Measurements from ENCODE around the gene GSTA4. TPM values are rescaled to one million over a fixed set of nuclear protein-coding genes. Genes with fewer than 3 reads are reported as not detected.

The GSTA4 gene
- polyA plus RNA-seq, 1 donor (not counting 4 experiments of a cell fraction or from before 2014, with no cell fraction given): 40.2 TPM

DNA sequence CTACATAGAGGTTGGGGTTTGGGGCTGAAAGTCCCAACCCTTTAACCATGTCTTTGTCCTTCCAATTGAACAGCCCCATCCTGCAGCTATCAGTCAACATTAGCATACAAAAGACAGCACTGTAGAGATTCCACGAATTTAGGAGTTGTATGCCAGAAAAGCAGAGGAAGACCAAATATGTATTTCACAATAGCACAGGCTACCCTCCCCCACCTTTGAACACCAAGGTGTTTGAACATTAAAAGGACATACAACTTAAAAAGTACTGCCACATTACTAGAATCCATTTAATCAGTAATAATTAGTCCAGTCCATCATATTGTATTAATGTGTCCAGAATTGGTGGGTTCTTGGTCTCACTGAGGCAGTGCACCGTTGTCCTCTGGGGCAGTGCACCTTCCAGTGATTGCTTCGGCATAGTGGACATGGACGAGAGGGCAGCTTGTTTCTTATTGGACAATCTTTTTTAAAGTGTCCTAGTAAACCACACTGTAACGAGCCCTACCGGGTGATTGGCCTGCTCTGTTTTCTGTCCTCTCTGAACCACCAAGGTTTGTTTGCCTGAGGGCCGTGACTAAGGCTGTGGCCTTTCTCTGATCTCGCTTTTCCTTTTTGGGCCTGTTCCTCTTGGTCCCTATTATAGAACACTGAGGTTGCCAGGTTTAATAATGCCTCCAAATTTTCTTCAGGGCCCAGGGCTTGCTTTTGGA is 36.4 kb downstream of the GSTA4 start:
- H3K9me1 ChIP-seq (ENCODE audit: control insufficient read depth, extremely low read depth, insufficient read depth, low read length): no peaks in the 10 kb centered on the region
- H3K9ac ChIP-seq (ENCODE audit: control insufficient read depth, extremely low read depth, insufficient read depth, low read length): no peak overlapping the region
- no peak overlapping the region for H3K27ac ChIP-seq (ENCODE audit: control insufficient read depth, insufficient read depth, low read length)
- dilution Hi-C loops (cut with MboI; ENCODE audit: extremely low pct_ligation_motif_present, low sequenced_read_pairs): no loop called here
- H3K27me3 ChIP-seq (ENCODE audit: control insufficient read depth, extremely low read depth, insufficient read depth, low read length): no peaks in the 10 kb centered on the region
- H3K79me2 ChIP-seq (ENCODE audit: control insufficient read depth, insufficient read depth, low read length): no peaks in the 10 kb centered on the region
- H3K36me3 ChIP-seq (ENCODE audit: control insufficient read depth in 2 of 2, extremely low read depth in 1 of 2, insufficient read depth in 2 of 2, low read length in 2 of 2): no peaks in the 10 kb centered on the region
- no peaks in the 10 kb centered on the region for H3K9me3 ChIP-seq (ENCODE audit: control insufficient read depth, low read depth, low read length)
- H4K20me1 ChIP-seq (ENCODE audit: control insufficient read depth, extremely low read depth, insufficient read depth, low read length): no peaks in the 10 kb centered on the region
- FAIRE-seq (no peak), DNase-seq (ENCODE audit: low read depth, low spot score) (no peak)
- no peak overlapping the region for H3K4me3 ChIP-seq (ENCODE audit: control insufficient read depth in 2 of 3, extremely low read depth in 1 of 3, insufficient read depth in 2 of 3, low read depth in 1 of 3, low read length in 3 of 3)
- H3K4me1 ChIP-seq (ENCODE audit: control insufficient read depth, extremely low read depth, insufficient read depth, low read length): no peaks in the 10 kb centered on the region
- no peak for TF ChIP-seq EZH2 (IDR thresholded peaks at IDR 0.05; ENCODE audit: low read length)
- TF ChIP-seq, protein P1, sequence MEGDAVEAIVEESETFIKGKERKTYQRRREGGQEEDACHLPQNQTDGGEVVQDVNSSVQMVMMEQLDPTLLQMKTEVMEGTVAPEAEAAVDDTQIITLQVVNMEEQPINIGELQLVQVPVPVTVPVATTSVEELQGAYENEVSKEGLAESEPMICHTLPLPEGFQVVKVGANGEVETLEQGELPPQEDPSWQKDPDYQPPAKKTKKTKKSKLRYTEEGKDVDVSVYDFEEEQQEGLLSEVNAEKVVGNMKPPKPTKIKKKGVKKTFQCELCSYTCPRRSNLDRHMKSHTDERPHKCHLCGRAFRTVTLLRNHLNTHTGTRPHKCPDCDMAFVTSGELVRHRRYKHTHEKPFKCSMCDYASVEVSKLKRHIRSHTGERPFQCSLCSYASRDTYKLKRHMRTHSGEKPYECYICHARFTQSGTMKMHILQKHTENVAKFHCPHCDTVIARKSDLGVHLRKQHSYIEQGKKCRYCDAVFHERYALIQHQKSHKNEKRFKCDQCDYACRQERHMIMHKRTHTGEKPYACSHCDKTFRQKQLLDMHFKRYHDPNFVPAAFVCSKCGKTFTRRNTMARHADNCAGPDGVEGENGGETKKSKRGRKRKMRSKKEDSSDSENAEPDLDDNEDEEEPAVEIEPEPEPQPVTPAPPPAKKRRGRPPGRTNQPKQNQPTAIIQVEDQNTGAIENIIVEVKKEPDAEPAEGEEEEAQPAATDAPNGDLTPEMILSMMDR (optimal IDR thresholded peaks at IDR 0.05 in 1 of 3, IDR thresholded peaks at IDR 0.05 in 1 of 3, conservative IDR thresholded peaks at IDR 0.05 in 1 of 3; ENCODE audit: extremely low read depth in 1 of 3, insufficient read depth in 2 of 3, low read length in 3 of 3): no peak
- H3K4me2 ChIP-seq (ENCODE audit: control insufficient read depth, extremely low read depth, insufficient read depth, low read depth, low read length): no peak overlapping the region
- H2AFZ ChIP-seq (ENCODE audit: control insufficient read depth, low read length): no peak overlapping the region

DNA sequence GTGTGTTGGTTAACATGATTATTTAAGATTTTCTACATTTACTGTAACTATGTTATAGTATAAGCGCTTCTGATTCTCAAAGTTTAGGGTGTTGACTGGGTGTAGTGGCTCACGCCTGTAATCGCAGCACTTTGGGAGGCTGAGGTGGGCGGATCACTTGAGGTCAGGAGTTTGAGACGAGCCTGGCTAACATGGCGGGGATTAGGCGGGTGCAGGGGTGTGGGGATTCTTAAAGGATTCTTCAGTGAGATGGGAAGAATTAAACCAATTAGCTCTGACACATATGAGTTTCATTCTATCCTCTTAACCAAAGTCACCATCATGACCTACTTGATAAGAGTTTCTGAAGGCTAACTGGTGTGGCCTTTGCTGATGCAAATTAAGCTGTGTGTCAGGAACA is 39.2 kb downstream of the GSTA4 start:
- no peaks in the 10 kb centered on the region for H3K9me3 ChIP-seq (ENCODE audit: control insufficient read depth, low read depth, low read length)
- H3K27ac ChIP-seq (ENCODE audit: control insufficient read depth, insufficient read depth, low read length): no peak overlapping the region
- H3K9ac ChIP-seq (ENCODE audit: control insufficient read depth, extremely low read depth, insufficient read depth, low read length): no peak overlapping the region
- H3K4me1 ChIP-seq (ENCODE audit: control insufficient read depth, extremely low read depth, insufficient read depth, low read length): no peaks in the 10 kb centered on the region
- H2AFZ ChIP-seq (ENCODE audit: control insufficient read depth, low read length): no peak overlapping the region
- dilution Hi-C loops (cut with MboI; ENCODE audit: extremely low pct_ligation_motif_present, low sequenced_read_pairs): no loop called here
- no peaks in the 10 kb centered on the region for H3K9me1 ChIP-seq (ENCODE audit: control insufficient read depth, extremely low read depth, insufficient read depth, low read length)
- no peaks in the 10 kb centered on the region for H3K27me3 ChIP-seq (ENCODE audit: control insufficient read depth, extremely low read depth, insufficient read depth, low read length)
- no peaks in the 10 kb centered on the region for H4K20me1 ChIP-seq (ENCODE audit: control insufficient read depth, extremely low read depth, insufficient read depth, low read length)
- FAIRE-seq: no peak
- H3K4me2 ChIP-seq (ENCODE audit: control insufficient read depth, extremely low read depth, insufficient read depth, low read depth, low read length): no peak overlapping the region
- H3K79me2 ChIP-seq (ENCODE audit: control insufficient read depth, insufficient read depth, low read length): no peaks in the 10 kb centered on the region
- TF ChIP-seq, protein P1 (optimal IDR thresholded peaks at IDR 0.05 in 1 of 3, IDR thresholded peaks at IDR 0.05 in 1 of 3, conservative IDR thresholded peaks at IDR 0.05 in 1 of 3; ENCODE audit: extremely low read depth in 1 of 3, insufficient read depth in 2 of 3, low read length in 3 of 3): no peak
- no peak for TF ChIP-seq EZH2 (IDR thresholded peaks at IDR 0.05; ENCODE audit: low read length)
- no peak for DNase-seq (ENCODE audit: low read depth, low spot score)
- no peak overlapping the region for H3K4me3 ChIP-seq (ENCODE audit: control insufficient read depth in 2 of 3, extremely low read depth in 1 of 3, insufficient read depth in 2 of 3, low read depth in 1 of 3, low read length in 3 of 3)
- H3K36me3 ChIP-seq (ENCODE audit: control insufficient read depth in 2 of 2, extremely low read depth in 1 of 2, insufficient read depth in 2 of 2, low read length in 2 of 2): no peaks in the 10 kb centered on the region

All from keratinocyte (primary cell).